Hepatic stellate cell (primary cell): Measurements from ENCODE around the gene FAM193B.
"Not testable (repeated sequence)": the region's sequence is repeated elsewhere in the genome, so short reads cannot be mapped to it uniquely, and the experiment has no call there.

Source experiments
- DNase-seq: peaks from one replicate; pipeline ENCODE4 v3.0.0; 2011; ENCODE audit warnings: low spot score

The FAM193B gene

GRCh38 chr5:177486256-177486655 is 68.1 kb downstream of the FAM193B start:
- no peak for DNase-seq

GRCh38 chr5:177485753-177486152 is 68.6 kb downstream of the FAM193B start:
- not testable (repeated sequence) for DNase-seq

- no peak for DNase-seq
Observed at GRCh38 chr5:177484902-177485549, 69.3 kb downstream of the FAM193B start.

GRCh38 chr5:177483994-177484901 is 70.1 kb downstream of the FAM193B start:
- no peak for DNase-seq

- no peak for DNase-seq
Observed at GRCh38 chr5:177483042-177483441, 71.3 kb downstream of the FAM193B start.

GRCh38 chr5:177482359-177482795 is 72.0 kb downstream of the FAM193B start:
- no peak for DNase-seq

- no peak for DNase-seq
Observed at GRCh38 chr5:177479774-177480173, 74.6 kb downstream of the FAM193B start.

GRCh38 chr5:177478711-177479646 is 75.4 kb downstream of the FAM193B start:
- no peak for DNase-seq

GRCh38 chr5:177477701-177478477 is 76.5 kb downstream of the FAM193B start:
- no peak for DNase-seq

- DNase-seq = peak; percentile 73
Observed at GRCh38 chr5:177476531-177477233, 77.7 kb downstream of the FAM193B start.

- DNase-seq = no peak
Observed at GRCh38 chr5:177475563-177476427, 78.6 kb downstream of the FAM193B start.

- DNase-seq = peak; percentile 37
Observed at GRCh38 chr5:177474846-177475562, 79.4 kb downstream of the FAM193B start.

GRCh38 chr5:177474002-177474476 is 80.3 kb downstream of the FAM193B start:
- DNase-seq = peak; percentile 53

- peak; percentile 89 for DNase-seq
Observed at GRCh38 chr5:177473443-177474001, 80.8 kb downstream of the FAM193B start, which contains the start of gene DBN1. TSS of gene DBN1 (minus strand) at chr5:177473634. CDS start at chr5:177473521, 113 bp downstream.

GRCh38 chr5:177472460-177473442 is 81.6 kb downstream of the FAM193B start:
- peak; percentile 69 for DNase-seq

GRCh38 chr5:177471610-177472356 is 82.6 kb downstream of the FAM193B start:
- DNase-seq = no peak
